ENCODE data around the gene IKZF4.

The IKZF4 gene

DNA sequence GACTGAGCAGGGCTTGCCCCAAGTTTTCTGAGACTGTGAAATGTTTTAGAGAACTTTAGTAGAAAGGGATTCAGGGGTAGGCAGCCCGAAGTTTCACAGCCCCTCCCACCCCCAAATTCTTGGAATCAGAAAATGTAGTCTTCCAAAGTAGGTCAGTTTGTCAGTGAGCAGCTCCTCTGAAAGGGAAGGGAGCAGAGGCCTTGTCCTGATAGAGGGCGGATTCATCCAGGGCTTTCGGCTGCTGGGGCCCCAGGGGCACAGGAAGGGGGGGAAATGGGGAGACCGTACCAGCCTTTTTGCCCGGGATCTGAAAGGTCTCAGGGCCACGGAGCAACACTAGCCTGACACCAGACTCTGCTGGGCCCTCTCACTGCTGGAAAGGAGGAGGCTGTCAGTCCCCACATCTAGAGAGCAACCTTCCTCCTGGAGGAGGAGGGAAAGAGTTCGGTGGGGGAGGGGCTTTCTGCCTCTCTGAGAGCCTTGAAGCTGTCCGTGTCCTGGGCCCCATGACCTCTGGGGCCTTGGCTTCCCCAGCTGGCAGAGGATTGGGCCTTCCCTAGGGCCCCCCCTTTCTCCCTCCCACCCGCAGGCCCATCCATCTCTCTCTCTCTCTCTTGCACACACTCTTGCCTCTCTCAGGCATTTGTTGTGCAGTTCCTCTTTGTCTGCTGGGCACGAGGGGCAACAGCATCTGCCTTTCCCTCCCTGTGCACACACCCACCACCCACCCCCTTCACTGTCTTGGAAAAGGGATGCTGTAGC, at the start of gene IKZF4:
TSS of gene IKZF4 (plus strand) at position 621 of the 762 bp plus-strand sequence. CDS start 451 bp downstream, outside the sequence.
- Histone ChIP-seq H3K4me2 (ENCODE audit: low read length) (no peak within 1 kb of the TSS), H3K79me2 (ENCODE audit: control insufficient read depth, low read length) (no peaks in the 10 kb centered on the region), H3K4me3 (ENCODE audit: low read length) (no peak within 1 kb of the TSS), H3K27ac (ENCODE audit: low read depth, low read length) (no peak within 1 kb of the TSS), H3K27me3 (ENCODE audit: control insufficient read depth, low read length) (no peaks in the 10 kb centered on the region), H4K20me1 (ENCODE audit: control insufficient read depth, insufficient read depth, low read depth, low read length) (no peaks in the 10 kb centered on the region), H3K36me3 (ENCODE audit: control insufficient read depth, low read length) (no peaks in the 10 kb centered on the region), H3F3A (ENCODE audit: control insufficient read depth, insufficient read depth) (no peaks in the 10 kb centered on the region), H3K4me1 (ENCODE audit: control insufficient read depth, low read length) (peaks cover 6% of the 10 kb centered on the region; the same call in 1 of the 2 replicates), H3K9me2 (replicated peaks; ENCODE audit: control insufficient read depth, low read length) (no peaks in the 10 kb centered on the region), H3K9me3 (ENCODE audit: control insufficient read depth, insufficient read depth, low read length) (no peaks in the 10 kb centered on the region)
- no peak for TF ChIP-seq EZH2phosphoT487 (IDR thresholded peaks at IDR 0.05; ENCODE audit: borderline replicate concordance, low read length)
- TF ChIP-seq, protein P1, sequence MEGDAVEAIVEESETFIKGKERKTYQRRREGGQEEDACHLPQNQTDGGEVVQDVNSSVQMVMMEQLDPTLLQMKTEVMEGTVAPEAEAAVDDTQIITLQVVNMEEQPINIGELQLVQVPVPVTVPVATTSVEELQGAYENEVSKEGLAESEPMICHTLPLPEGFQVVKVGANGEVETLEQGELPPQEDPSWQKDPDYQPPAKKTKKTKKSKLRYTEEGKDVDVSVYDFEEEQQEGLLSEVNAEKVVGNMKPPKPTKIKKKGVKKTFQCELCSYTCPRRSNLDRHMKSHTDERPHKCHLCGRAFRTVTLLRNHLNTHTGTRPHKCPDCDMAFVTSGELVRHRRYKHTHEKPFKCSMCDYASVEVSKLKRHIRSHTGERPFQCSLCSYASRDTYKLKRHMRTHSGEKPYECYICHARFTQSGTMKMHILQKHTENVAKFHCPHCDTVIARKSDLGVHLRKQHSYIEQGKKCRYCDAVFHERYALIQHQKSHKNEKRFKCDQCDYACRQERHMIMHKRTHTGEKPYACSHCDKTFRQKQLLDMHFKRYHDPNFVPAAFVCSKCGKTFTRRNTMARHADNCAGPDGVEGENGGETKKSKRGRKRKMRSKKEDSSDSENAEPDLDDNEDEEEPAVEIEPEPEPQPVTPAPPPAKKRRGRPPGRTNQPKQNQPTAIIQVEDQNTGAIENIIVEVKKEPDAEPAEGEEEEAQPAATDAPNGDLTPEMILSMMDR (IDR thresholded peaks at IDR 0.05; ENCODE audit: low read depth, low read length, poor library complexity, severe bottlenecking), result no peak

DNA sequence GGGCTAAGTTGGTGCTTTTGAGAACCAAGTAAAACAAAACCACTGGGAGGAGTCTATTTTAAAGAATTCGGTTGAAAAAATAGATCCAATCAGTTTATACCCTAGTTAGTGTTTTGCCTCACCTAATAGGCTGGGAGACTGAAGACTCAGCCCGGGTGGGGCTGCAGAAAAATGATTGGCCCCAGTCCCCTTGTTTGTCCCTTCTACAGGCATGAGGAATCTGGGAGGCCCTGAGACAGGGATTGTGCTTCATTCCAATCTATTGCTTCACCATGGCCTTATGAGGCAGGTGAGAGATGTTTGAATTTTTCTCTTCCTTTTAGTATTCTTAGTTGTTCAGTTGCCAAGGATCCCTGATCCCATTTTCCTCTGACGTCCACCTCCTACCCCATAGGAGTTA, 48.8 kb upstream of the IKZF4 start:
- H3F3A ChIP-seq (ENCODE audit: control insufficient read depth, insufficient read depth), result peaks cover 8% of the 10 kb centered on the region; the same call in 1 of the 2 replicates
- H3K36me3 ChIP-seq (ENCODE audit: control insufficient read depth, low read length), result peaks cover 64% of the 10 kb centered on the region
- H3K4me1 ChIP-seq (ENCODE audit: control insufficient read depth, low read length), result peaks cover 34% of the 10 kb centered on the region
- H3K4me3 ChIP-seq (ENCODE audit: low read length), result peak overlapping the region; percentile 88; the same call in 1 of the 2 replicates
- no peaks in the 10 kb centered on the region; the same call in 1 of the 2 replicates for H4K20me1 ChIP-seq (ENCODE audit: control insufficient read depth, insufficient read depth, low read depth, low read length)
- H3K79me2 ChIP-seq (ENCODE audit: control insufficient read depth, low read length), result peaks cover 42% of the 10 kb centered on the region
- peak overlapping the region; percentile 88 for H3K4me2 ChIP-seq (ENCODE audit: low read length)
- no peaks in the 10 kb centered on the region for H3K9me2 ChIP-seq (replicated peaks; ENCODE audit: control insufficient read depth, low read length)
- peak overlapping the region; percentile 53 for H3K27ac ChIP-seq (ENCODE audit: low read depth, low read length)
- H3K27me3 ChIP-seq (ENCODE audit: control insufficient read depth, low read length), result no peaks in the 10 kb centered on the region
- TF ChIP-seq EZH2phosphoT487 (IDR thresholded peaks at IDR 0.05; ENCODE audit: borderline replicate concordance, low read length), result no peak
- TF ChIP-seq, protein P1 (IDR thresholded peaks at IDR 0.05; ENCODE audit: low read depth, low read length, poor library complexity, severe bottlenecking), result no peak
- H3K9me3 ChIP-seq (ENCODE audit: control insufficient read depth, insufficient read depth, low read length), result no peaks in the 10 kb centered on the region

DNA sequence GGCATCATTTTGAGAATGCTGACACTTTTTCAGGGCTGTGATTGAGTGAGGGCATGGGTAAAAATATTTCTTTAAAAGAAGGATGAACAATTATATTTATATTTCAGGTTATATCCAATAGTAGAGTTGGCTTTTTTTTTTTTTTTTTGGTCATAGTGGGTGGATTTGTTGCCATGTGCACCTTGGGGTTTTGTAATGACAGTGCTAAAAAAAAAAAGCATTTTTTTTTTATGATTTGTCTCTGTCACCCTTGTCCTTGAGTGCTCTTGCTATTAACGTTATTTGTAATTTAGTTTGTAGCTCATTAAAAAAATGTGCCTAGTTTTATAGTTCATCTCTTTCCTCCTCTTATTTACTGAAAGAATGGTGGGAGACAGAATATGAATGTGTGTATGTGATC, 48.4 kb upstream of the IKZF4 start:
- H4K20me1 ChIP-seq (ENCODE audit: control insufficient read depth, insufficient read depth, low read depth, low read length), result no peaks in the 10 kb centered on the region; the same call in 1 of the 2 replicates
- H3K79me2 ChIP-seq (ENCODE audit: control insufficient read depth, low read length), result peaks cover 42% of the 10 kb centered on the region
- H3K27ac ChIP-seq (ENCODE audit: low read depth, low read length), result peak overlapping the region; percentile 53
- peaks cover 61% of the 10 kb centered on the region for H3K36me3 ChIP-seq (ENCODE audit: control insufficient read depth, low read length)
- H3K4me3 ChIP-seq (ENCODE audit: low read length), result peak overlapping the region; percentile 88
- no peaks in the 10 kb centered on the region for H3K9me2 ChIP-seq (replicated peaks; ENCODE audit: control insufficient read depth, low read length)
- TF ChIP-seq EZH2phosphoT487 (IDR thresholded peaks at IDR 0.05; ENCODE audit: borderline replicate concordance, low read length), result no peak
- TF ChIP-seq, protein P1 (IDR thresholded peaks at IDR 0.05; ENCODE audit: low read depth, low read length, poor library complexity, severe bottlenecking), result no peak
- H3K9me3 ChIP-seq (ENCODE audit: control insufficient read depth, insufficient read depth, low read length), result no peaks in the 10 kb centered on the region
- H3K4me1 ChIP-seq (ENCODE audit: control insufficient read depth, low read length), result peaks cover 34% of the 10 kb centered on the region
- H3K4me2 ChIP-seq (ENCODE audit: low read length), result peak overlapping the region; percentile 88
- no peaks in the 10 kb centered on the region for H3K27me3 ChIP-seq (ENCODE audit: control insufficient read depth, low read length)
- peaks cover 8% of the 10 kb centered on the region; the same call in 1 of the 2 replicates for H3F3A ChIP-seq (ENCODE audit: control insufficient read depth, insufficient read depth)

All from DOHH2 (cell line).